NCI-H748 treated with DMSO at 0.1 percent for 48 hours (cell line): Measurements from ENCODE around the gene THAP12.
"Not testable (repeated sequence)": the region's sequence is repeated elsewhere in the genome, so short reads cannot be mapped to it uniquely, and the experiment has no call there.

Source experiments
- DNase-seq: peaks from one replicate; lab custom pipeline; 2025; lab: John Stamatoyannopoulos, UW

The THAP12 gene

GRCh38 chr11:76325185-76325584 lies 55.7 kb downstream of the THAP12 start:
- no peak for DNase-seq

DNA sequence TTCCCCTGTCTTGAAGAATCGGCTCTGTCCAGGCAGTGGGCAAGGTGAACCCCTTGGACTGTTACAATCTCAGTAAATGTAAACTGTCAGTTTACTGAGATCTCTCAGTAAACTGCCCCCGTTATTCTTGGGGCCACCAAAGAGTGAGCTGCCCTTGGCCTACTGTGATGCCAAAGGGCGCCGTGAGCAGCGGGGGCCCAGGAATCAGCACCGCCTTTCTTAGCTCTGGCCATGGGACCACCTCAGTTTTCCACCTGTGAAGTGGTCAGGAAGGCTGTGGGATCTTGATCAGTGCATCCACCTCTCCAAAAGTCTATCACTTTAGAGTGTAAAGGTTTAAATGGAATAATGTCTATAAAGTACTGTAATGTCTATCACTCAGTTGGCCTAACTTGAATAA lies 57.1 kb downstream of the THAP12 start:
- DNase-seq = no peak

GRCh38 chr11:76323375-76323774 lies 57.6 kb downstream of the THAP12 start:
- DNase-seq = not testable (repeated sequence)

DNA sequence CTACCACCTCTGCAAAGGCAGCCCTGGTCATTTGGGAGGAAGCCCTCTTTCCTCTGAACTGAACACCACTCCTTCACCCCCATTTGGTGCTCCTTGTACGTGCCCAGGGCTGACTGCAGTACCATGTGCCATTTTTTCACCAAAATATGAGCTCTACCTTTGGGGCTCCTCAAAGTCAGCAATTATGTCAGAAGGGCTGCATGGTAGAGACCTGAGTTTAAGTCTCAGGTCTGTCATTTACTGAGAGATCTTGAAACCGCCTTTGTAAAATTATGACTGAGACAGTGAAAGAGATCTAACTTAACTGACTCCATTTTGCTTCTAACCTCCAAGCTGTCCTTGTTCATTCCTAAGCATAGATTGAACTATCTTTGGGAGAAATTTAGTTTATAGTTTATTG lies 58.0 kb downstream of the THAP12 start:
- DNase-seq = no peak

- no peak for DNase-seq
Observed at GRCh38 chr11:76322540-76322939, 58.4 kb downstream of the THAP12 start.

DNA sequence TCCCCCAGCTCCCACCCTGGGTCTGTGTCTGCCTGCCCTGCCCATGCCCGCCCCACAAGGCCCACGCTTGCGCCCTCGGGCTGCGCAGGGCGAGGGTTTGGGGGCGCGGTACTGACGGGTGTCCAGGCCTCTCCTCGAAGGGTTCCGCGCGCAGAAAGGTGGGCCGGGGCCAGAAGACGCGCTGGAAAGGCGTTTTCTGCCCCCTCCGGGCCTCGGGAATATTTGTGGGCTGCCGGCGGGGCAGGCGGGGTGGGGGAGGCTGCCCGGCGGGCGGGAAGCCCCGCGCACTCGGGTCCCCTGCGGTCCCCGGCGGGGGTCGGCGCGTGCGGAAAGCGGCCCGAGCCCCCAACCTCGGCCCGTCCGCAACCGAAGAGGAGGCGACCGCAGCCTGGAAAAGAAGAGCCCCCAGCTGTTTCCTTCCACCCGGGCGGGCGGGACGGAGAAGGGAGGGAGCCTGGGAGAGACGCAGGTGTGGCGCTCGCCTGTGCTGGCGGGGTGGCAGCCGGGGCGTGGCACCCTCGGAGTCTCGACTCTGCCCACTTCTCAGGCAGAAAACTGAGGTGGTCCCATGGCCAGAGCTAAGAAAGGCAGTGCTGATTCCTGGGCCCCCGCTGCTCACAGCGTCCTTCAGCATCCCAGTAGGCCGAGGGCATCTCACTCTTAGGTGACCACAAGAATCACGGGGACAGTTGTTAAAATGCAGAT lies 59.0 kb downstream of the THAP12 start:
- no peak for DNase-seq

GRCh38 chr11:76321340-76321739 lies 59.6 kb downstream of the THAP12 start:
- DNase-seq = no peak

- no peak for DNase-seq
Observed at GRCh38 chr11:76320929-76321328, 60.0 kb downstream of the THAP12 start.

GRCh38 chr11:76319798-76320197 lies 61.1 kb downstream of the THAP12 start:
- DNase-seq = not testable (repeated sequence)

GRCh38 chr11:76318744-76319384 lies 62.1 kb downstream of the THAP12 start:
- peak; percentile 45 for DNase-seq

DNA sequence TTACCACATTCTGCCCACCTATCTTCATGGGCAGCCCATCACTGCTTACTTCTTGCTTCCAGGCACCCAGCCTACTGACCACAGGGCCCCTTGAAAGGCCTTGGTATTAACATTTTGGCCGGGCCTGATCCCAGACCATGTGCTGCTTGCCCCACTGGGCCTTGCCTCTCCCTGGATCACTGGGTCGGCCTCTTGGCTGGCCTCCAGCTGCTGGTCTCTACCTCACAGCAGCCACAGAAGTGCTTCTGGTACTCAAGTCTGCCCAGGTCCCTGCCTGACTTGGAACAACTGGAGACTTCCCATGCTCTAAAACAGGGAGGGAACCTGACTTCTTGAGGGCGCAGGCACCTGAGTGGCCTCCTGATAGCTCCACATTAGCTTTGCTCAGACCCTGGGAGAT lies 63.6 kb downstream of the THAP12 start:
- no peak for DNase-seq

DNA sequence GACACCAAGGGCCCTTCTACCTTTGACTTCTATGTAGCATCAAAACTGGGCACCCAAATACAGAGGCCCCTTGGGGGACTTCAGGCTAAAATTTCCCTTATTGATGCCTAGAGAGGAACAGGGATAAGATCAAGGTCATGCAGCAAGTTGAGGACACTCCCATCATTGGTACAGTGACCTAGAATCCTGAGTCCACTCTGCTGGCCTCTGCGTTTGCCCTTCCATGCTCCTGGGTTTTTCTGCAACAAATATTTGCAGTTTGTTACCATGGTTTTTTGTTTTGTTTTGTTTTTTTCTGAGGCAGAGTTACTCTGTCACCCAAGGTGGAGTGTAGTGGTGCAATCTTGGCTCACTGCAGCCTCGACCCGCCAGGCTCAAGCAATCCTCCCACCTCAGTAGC lies 64.2 kb downstream of the THAP12 start:
- no peak for DNase-seq

- DNase-seq = no peak
Observed at GRCh38 chr11:76315182-76315853, 65.6 kb downstream of the THAP12 start.

- no peak for DNase-seq
Observed at GRCh38 chr11:76314741-76315090, 66.2 kb downstream of the THAP12 start.

DNA sequence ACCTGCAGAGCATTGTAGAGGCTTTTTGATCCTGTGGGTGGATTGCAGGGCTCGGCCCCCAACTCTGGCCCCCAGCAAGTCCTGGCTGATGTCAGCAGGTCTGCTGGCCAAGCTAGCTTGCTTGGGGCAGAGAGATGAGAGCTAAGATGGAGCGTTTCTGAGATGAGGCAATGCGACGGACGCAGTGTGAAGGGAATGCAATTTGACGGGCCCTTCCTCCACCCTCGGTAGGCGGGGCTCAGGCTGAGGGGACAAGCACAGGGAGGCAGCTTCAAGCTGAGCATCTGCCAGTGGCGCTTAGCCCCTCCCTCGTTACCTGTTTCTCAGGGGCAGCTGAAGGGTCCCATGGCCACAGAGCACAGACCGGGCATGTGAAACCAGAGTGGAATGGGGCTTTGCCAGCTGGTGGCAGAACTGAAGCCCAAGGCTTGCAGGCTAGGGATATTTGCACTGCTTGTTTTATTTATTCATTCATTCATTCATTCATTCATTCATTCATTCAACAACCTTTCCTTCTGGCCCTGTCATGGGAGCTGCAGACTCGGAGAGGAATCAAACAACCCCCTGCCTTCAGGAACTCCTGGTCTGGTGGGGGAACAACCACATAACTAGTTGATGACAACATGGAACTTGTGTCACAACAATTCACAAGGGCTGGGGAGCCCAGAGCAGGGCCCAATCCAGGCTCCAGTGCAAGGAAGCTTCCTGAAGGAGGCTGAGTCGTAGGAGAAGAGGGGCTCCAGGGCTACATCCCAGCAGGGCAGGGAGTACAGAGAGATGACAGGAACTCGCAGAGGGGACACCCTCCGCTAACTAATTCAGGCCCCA lies 66.8 kb downstream of the THAP12 start:
- DNase-seq = no peak

GRCh38 chr11:76313271-76313670 lies 67.7 kb downstream of the THAP12 start:
- DNase-seq = no peak

- no peak for DNase-seq
Observed at GRCh38 chr11:76310832-76311595, 69.9 kb downstream of the THAP12 start.

DNA sequence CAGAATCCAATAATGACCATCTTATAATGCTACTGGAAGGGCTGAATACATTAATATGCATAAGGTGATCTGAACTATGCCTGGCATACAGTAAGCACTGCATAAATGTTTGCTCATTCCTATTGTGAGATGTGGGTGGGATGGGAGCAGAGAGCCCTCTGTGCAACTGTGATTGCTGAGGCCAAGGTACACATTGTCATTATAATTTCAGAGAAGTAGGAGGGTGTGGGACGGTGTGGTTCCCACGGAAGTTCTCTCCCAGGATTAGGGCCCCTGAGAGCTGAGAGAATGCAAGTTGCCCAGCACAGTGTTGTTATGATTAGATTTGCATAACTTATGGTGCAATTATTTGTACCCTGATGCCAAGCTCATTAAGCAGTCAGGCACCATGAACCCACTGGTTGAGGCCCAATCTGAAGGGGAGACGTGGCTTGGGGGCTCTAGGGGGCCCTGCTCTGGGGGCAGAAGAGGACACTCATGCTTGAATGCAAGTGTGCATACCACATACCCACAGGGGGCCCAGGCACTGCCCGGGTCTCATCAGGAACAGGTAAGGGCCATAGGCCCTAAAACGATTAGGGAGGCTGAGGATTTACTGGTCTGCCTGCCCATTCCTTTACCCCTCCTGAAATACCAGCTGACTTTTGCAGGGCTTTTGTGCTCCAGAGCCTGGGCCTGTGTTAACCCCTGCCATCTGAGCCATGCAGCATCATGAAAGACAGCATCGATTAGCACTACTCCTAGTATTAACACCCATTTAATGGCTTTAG lies 72.8 kb downstream of the THAP12 start:
- DNase-seq = no peak

- no peak for DNase-seq
Observed at GRCh38 chr11:76307396-76307795, 73.5 kb downstream of the THAP12 start.

DNA sequence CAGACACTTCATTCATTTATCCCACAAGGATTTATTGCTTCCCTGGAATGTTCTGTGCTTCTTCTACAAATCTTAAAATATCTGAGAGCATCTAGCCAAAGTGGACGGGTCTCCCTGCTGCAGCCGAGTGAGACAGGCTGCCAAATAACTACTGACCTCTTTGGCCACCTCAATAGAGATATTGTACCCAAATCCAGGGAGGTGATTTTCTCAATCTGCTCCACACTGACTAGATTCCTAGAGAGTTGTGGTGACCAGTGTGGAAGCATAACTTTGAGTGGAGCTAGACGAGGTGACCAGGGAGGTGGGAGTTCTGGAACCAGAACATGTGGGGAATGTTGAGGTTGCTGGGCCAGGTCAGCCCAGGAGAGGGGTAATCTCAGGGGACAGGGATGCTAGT lies 77.5 kb downstream of the THAP12 start:
- no peak for DNase-seq

GRCh38 chr11:76302996-76303395 lies 77.9 kb downstream of the THAP12 start:
- no peak for DNase-seq
